Effector memory CD8-positive, alpha-beta T cell (primary cell): ENCODE measurements around the gene FDX2.

Source experiments
- ATAC-seq: fragments of 150-1000 bp; cut with Tn5 transposase; replicated peaks from 2 replicates; pipeline ENCODE4 v1.10.0; 2021; ENCODE audit warnings: mild to moderate bottlenecking, moderate library complexity
- DNase-seq, 3 experiments: peaks; one replicate each; pipeline ENCODE4 v3.0.0; 2021
- H3K27ac Mint-ChIP-seq, 2 donors: one replicate each; pipeline ENCODE4 v1.8.0; 2022; ENCODE audit warnings: mild to moderate bottlenecking in 2 of 2, mixed read lengths in 2 of 2, moderate library complexity in 2 of 2
- H3K27me3 Mint-ChIP-seq, 2 donors: one replicate each; pipeline ENCODE4 v1.8.0; 2022; ENCODE audit warnings: mixed read lengths in 2 of 2
- H3K36me3 Mint-ChIP-seq: one replicate; pipeline ENCODE4 v1.8.0; 2022; ENCODE audit warnings: mild to moderate bottlenecking, moderate library complexity, mixed read lengths; ENCODE audit not compliant: insufficient read depth
- H3K4me1 Mint-ChIP-seq, 2 donors: one replicate each; pipeline ENCODE4 v1.8.0; 2022; ENCODE audit warnings: low read depth in 2 of 2, mixed read lengths in 2 of 2
- H3K4me3 Mint-ChIP-seq, 2 donors: one replicate each; pipeline ENCODE4 v1.8.0; 2022; ENCODE audit warnings: mild to moderate bottlenecking in 2 of 2, mixed read lengths in 2 of 2, moderate library complexity in 2 of 2
- H3K9me3 Mint-ChIP-seq, 2 donors: one replicate each; pipeline ENCODE4 v1.8.0; 2022; ENCODE audit warnings: mixed read lengths in 2 of 2
- total RNA-seq, 9 experiments: gene quantifications; one replicate each; lab custom pipeline; 2026; lab: John Stamatoyannopoulos, UW

Gene FDX2
- 0 to 0.18 (median 0) reads per million in 9 experiments for total RNA-seq

DNA sequence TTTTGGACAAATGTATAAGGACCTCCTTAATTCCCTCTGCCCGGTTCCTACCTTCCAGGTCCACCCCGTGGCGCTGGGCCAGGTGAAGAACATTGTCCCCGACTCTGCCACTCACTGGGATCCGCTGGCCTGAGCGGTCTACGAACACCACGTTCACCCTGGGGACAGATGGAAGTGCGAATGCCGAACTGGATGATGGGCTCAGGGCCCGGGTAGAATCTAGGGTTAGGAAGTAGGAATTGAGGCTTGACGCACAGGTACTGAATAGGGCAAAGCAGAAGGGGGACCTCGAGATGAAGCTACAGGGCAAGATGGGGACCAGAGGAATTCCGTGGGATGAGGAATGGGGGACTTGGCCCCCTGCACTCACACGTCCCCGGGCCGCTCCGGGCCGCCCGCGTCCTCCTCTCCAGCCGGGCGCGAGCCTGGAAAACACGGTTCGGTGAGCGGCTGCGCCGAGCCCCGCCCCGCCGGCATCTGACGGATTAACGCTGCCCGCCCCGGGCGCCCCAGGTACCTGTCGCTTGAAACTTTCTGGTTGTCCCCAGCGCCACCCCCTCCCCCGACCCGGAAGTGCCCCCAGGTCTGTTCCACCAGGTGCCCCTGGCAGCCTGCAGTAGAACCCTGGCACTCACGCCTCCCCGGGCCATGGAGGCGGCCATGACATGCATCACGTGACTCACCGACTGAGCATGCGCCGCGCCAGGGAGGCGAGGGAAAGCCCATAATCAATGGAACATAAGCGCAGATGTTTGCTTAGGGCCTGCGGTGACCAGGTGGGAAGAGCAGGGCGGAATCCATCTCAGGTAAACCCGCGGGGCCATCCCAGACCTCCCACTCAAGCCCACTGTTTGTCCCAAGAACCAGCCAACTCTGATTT lies at the start of gene FDX2:
Gene FDX2, minus strand, starts transcription at position 681 of the 880 bp plus-strand sequence. Its CDS starts 19 bp downstream, at position 662.
- H3K9me3 Mint-ChIP-seq = no peaks in the 10 kb centered on the region
- DNase-seq (peak; percentile 85 to 91 (median 88)), ATAC-seq (peak; percentile 92)
- peaks cover 12 to 13% of the 10 kb centered on the region in 2 donors for H3K4me1 Mint-ChIP-seq
- H3K4me3 Mint-ChIP-seq = peak within 1 kb of the TSS; percentile 89 to 92
- H3K36me3 Mint-ChIP-seq = peaks cover 27% of the 10 kb centered on the region
- H3K27ac Mint-ChIP-seq = peak within 1 kb of the TSS; percentile 73 to 88
- no peaks in the 10 kb centered on the region for H3K27me3 Mint-ChIP-seq

- no peaks in the 10 kb centered on the region for H3K27me3 Mint-ChIP-seq
- no peak overlapping the region for H3K27ac Mint-ChIP-seq
- H3K4me1 Mint-ChIP-seq = peaks cover 0 to 3% of the 10 kb centered on the region in 2 donors
- no peak for DNase-seq
- ATAC-seq = no peak
- H3K36me3 Mint-ChIP-seq = peaks cover 79% of the 10 kb centered on the region
- no peaks in the 10 kb centered on the region for H3K9me3 Mint-ChIP-seq
- no peak overlapping the region for H3K4me3 Mint-ChIP-seq
Measured at GRCh38 chr19:10365518-10365917, 49.7 kb upstream of the FDX2 start.

GRCh38 chr19:10364644-10365043 lies 48.8 kb upstream of the FDX2 start:
- ATAC-seq = no peak
- peaks cover 77% of the 10 kb centered on the region for H3K36me3 Mint-ChIP-seq
- no peak overlapping the region for H3K4me3 Mint-ChIP-seq
- no peaks in the 10 kb centered on the region for H3K27me3 Mint-ChIP-seq
- no peaks in the 10 kb centered on the region for H3K9me3 Mint-ChIP-seq
- no peak for DNase-seq
- H3K27ac Mint-ChIP-seq = no peak overlapping the region
- peaks cover 0 to 3% of the 10 kb centered on the region in 2 donors for H3K4me1 Mint-ChIP-seq

DNA sequence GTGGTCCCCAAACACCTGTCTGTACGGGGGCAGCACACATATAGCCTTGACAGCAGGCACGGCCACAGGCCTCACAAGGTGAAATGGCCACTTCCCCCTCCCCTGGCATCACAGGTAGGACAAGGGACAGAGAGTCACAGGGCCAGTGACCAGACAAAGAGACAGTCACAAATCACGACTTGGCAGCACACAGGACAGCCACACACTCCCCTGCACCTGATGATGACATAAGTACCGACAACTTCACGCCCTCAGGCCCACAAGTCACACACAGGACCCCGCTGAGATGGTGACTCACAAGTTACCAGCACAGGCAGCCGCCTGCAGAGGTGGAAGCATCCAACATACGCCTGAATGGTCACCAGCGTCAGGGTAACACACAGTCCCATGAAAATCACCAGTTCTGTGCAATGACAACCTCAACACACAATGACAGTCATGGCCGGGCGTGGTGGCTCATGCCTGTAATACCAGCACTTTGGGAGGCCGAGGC lies 48.0 kb upstream of the FDX2 start:
- Mint-ChIP-seq H3K4me3 (no peak overlapping the region), H3K27ac (peak overlapping the region in 1 of 2 donors; percentile 80), H3K4me1 (no peaks in the 10 kb centered on the region), H3K36me3 (peaks cover 75% of the 10 kb centered on the region), H3K9me3 (no peaks in the 10 kb centered on the region), H3K27me3 (no peaks in the 10 kb centered on the region)
- no peak for DNase-seq
- no peak for ATAC-seq

GRCh38 chr19:10362259-10362658 lies 46.4 kb upstream of the FDX2 start:
- ATAC-seq = no peak
- Mint-ChIP-seq H3K27me3 (no peaks in the 10 kb centered on the region), H3K4me3 (no peak overlapping the region), H3K4me1 (no peaks in the 10 kb centered on the region), H3K27ac (no peak overlapping the region), H3K36me3 (peaks cover 75% of the 10 kb centered on the region), H3K9me3 (no peaks in the 10 kb centered on the region)
- no peak for DNase-seq

GRCh38 chr19:10361569-10362011 lies 45.8 kb upstream of the FDX2 start:
- no peak for ATAC-seq
- no peak for DNase-seq
- H3K27ac Mint-ChIP-seq = no peak overlapping the region
- no peak overlapping the region for H3K4me3 Mint-ChIP-seq
- H3K4me1 Mint-ChIP-seq = no peaks in the 10 kb centered on the region
- H3K9me3 Mint-ChIP-seq = no peaks in the 10 kb centered on the region
- H3K27me3 Mint-ChIP-seq = no peaks in the 10 kb centered on the region
- H3K36me3 Mint-ChIP-seq = peaks cover 71% of the 10 kb centered on the region

GRCh38 chr19:10356431-10356830 lies 40.6 kb upstream of the FDX2 start:
- Mint-ChIP-seq H3K36me3 (peaks cover 82% of the 10 kb centered on the region), H3K27me3 (no peaks in the 10 kb centered on the region), H3K27ac (no peak overlapping the region), H3K9me3 (no peaks in the 10 kb centered on the region), H3K4me1 (no peaks in the 10 kb centered on the region), H3K4me3 (no peak overlapping the region)
- ATAC-seq (no peak), DNase-seq (no peak)

DNA sequence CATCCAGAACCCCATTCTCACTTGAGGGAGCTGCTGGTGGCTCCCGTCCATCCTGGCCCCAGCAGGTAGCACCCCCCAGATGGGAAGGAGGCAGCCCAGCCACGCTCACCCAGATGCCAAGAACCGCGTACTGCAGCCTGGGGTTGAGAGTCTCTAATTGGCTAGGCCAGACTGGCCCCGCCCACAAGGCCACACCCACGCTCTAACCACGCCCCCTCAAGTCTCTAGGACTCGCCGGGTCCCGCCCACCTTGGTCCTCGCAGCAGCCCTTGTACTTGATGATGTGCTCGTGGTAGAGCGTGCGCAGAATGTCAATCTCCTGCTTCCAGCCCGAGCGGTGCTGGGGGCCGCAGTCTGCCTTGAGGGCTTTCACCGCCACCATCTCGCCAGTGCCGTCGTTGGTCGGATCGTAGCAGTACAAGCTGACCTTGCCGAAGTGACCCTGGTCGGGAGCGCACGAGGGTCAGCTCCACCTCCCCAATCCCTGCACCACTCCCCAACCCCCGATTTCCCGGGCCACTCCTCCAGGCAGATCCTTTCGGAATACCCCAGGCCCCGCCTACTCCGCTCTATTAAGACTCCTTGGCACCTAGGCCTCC lies 38.1 kb upstream of the FDX2 start:
- no peaks in the 10 kb centered on the region for H3K4me1 Mint-ChIP-seq
- no peaks in the 10 kb centered on the region for H3K9me3 Mint-ChIP-seq
- no peak overlapping the region for H3K4me3 Mint-ChIP-seq
- peak; percentile 29 for ATAC-seq
- peak overlapping the region in 1 of 2 donors; percentile 68 for H3K27ac Mint-ChIP-seq
- peaks cover 81% of the 10 kb centered on the region for H3K36me3 Mint-ChIP-seq
- H3K27me3 Mint-ChIP-seq = no peaks in the 10 kb centered on the region
- peak in 1 of 3 experiments; percentile 12 for DNase-seq

GRCh38 chr19:10352764-10353671 lies 37.2 kb upstream of the FDX2 start:
- Mint-ChIP-seq H3K27me3 (no peaks in the 10 kb centered on the region), H3K27ac (no peak overlapping the region), H3K36me3 (peaks cover 72% of the 10 kb centered on the region), H3K4me3 (no peak overlapping the region), H3K4me1 (no peaks in the 10 kb centered on the region), H3K9me3 (no peaks in the 10 kb centered on the region)
- ATAC-seq = no peak
- no peak for DNase-seq

DNA sequence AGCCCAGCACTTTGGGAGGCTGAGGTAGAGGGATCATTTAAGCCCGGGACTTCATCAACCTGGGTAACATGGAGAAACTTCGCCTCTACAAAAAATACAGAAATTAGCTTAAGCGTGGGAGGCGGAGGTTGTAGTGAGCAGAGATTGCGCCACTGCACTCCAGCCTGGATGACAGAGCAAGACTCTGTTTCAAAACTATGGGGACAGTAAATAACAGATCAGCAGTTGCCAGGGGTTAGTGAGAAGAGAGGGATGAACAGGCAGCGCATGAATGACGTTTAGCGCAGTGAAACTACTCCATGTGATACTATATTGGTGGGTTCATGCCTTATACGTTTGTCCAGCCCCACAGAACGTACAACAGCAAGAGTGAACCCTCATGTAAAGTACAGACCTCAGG lies 30.7 kb upstream of the FDX2 start:
- H3K27ac Mint-ChIP-seq = no peak overlapping the region
- peaks cover 17% of the 10 kb centered on the region for H3K36me3 Mint-ChIP-seq
- H3K9me3 Mint-ChIP-seq = no peaks in the 10 kb centered on the region
- no peak overlapping the region for H3K4me3 Mint-ChIP-seq
- ATAC-seq (no peak), DNase-seq (no peak)
- no peaks in the 10 kb centered on the region for H3K27me3 Mint-ChIP-seq
- H3K4me1 Mint-ChIP-seq = no peaks in the 10 kb centered on the region

GRCh38 chr19:10344780-10345179 lies 29.0 kb upstream of the FDX2 start:
- H3K4me1 Mint-ChIP-seq = peaks cover 6 to 7% of the 10 kb centered on the region in 2 donors
- H3K36me3 Mint-ChIP-seq = peaks cover under 1% of the 10 kb centered on the region
- no peak for DNase-seq
- H3K4me3 Mint-ChIP-seq = no peak overlapping the region
- no peaks in the 10 kb centered on the region for H3K9me3 Mint-ChIP-seq
- H3K27me3 Mint-ChIP-seq = no peaks in the 10 kb centered on the region
- no peak for ATAC-seq
- H3K27ac Mint-ChIP-seq = no peak overlapping the region

DNA sequence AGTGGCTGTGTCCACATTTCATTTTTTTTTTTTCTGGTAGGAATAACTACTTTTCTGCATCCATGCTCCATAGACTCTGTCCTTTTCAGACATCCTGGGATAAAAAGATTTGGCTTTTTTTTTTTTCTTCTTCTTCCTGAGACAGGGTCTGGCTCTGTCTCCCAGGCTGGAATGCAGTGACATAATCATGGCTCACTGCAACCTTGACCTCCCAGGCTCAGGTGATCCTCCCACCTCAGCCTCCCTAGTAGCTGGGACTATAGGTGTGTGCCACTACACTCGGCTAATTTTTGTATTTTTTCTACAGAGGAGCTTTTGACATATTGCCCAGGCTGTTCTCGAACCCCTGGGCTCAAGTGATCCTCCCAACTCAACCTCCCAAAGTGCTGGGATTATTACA lies 27.7 kb upstream of the FDX2 start:
- no peak for DNase-seq
- Mint-ChIP-seq H3K36me3 (peaks cover 4% of the 10 kb centered on the region), H3K4me3 (no peak overlapping the region), H3K27me3 (no peaks in the 10 kb centered on the region), H3K4me1 (peaks cover 18 to 19% of the 10 kb centered on the region in 2 donors), H3K27ac (no peak overlapping the region), H3K9me3 (no peaks in the 10 kb centered on the region)
- no peak for ATAC-seq

DNA sequence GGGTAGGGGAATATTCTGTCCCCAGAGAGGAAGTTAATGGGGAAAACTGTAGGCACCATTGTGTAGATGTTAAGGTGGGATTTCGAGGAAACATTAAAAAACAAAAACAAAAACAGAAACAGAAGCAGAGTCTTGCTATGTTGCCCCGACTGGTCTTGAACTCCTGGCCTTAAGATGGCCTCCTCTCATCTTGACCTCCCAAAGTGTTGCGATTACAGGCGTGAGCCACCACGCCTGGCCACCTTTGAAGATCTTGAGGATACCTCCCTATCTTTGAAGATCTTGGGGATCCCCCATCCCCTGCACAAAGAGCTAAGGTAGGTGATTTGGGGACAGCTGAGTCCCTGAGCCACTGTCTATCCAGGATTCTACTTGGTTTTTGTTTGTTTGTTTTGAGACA lies 24.2 kb upstream of the FDX2 start:
- Mint-ChIP-seq H3K9me3 (no peaks in the 10 kb centered on the region), H3K27me3 (no peaks in the 10 kb centered on the region), H3K27ac (peak overlapping the region; percentile 84 to 86), H3K4me1 (peaks cover 22 to 24% of the 10 kb centered on the region in 2 donors), H3K36me3 (peaks cover 23% of the 10 kb centered on the region), H3K4me3 (peak overlapping the region; percentile 86 to 90)
- DNase-seq (no peak), ATAC-seq (no peak)
